Activated CD4-positive, CD25-positive, alpha-beta regulatory T cell (primary cell): ENCODE measurements around the gene MRTFA.
"Not testable (repeated sequence)": the region's sequence is repeated elsewhere in the genome, so short reads cannot be mapped to it uniquely, and the experiment has no call there.

ENCODE experiments used
- DNase-seq, 4 experiments: peaks; one replicate each; lab custom pipeline; 2025; lab: John Stamatoyannopoulos, UW

MRTFA gene

DNA sequence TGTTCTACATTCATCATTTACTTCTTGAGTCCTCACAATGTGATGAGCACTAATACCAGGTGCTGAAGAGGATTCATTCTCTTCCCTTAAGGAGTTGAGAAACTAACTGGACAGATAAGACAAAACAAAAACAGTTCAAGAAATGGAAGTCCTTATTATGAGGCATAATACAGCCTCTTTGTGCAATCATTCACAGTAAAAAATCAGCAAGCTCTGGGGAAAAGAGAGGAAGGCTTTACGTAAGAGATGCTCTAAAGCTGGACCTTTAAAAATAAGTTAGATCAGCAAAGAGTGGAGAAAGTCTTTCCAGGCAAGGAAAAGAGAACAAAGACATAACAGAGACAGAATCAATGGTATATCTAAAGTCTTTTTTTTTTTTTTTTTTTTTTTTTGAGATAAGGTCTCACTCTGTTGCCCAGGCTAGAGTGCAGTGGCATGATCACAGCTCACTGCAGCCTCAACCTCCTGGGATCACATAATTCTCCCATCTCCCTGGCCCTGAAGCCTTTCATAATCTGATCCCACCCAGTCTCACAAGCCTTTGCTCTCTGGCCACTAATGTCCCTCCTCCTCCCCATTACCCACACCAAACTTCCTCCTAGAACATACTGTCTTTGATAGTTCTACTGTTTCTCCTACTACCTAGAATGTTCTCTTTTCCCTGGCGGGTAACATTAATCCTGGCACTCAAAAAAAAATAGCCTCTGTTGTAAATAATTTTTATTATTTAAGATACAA lies 40.9 kb downstream of the MRTFA start:
- no peak for DNase-seq

DNA sequence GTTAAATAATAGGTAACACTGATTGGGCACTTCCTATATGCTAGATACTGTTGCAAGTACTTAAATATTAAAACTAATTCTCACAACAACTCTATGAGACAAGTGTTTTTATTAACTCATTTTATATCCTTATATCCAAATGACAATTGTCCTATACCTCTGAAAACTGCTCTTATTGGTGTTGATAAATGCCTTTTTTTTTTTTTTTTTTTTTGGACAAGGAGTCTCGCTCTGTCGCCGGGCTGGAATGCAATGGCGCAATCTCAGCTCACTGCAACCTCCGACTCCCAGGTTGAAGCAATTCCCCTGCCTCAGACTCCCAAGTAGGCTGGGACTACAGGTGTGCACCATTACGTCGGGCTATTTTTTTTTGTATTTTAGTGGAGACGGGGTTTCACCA lies 41.6 kb downstream of the MRTFA start:
- DNase-seq = no peak

DNA sequence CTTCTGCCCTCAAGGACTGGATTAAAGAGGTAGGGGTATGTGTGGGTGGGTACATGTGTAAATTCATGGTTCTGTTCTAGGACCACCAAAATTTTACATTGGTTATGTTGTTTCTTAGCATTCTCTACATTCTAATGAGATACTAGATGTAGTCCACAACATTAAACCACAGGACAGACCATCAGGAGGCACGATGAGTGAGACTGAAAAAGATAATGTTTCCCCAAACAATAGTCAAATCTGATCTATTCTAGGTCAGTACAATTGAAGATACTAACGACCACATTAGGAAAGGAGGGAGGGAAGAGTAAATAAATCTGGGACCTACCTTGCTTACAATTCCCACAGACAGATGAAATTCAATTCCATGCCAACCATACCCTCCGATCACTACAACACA lies 42.2 kb downstream of the MRTFA start:
- no peak for DNase-seq

DNA sequence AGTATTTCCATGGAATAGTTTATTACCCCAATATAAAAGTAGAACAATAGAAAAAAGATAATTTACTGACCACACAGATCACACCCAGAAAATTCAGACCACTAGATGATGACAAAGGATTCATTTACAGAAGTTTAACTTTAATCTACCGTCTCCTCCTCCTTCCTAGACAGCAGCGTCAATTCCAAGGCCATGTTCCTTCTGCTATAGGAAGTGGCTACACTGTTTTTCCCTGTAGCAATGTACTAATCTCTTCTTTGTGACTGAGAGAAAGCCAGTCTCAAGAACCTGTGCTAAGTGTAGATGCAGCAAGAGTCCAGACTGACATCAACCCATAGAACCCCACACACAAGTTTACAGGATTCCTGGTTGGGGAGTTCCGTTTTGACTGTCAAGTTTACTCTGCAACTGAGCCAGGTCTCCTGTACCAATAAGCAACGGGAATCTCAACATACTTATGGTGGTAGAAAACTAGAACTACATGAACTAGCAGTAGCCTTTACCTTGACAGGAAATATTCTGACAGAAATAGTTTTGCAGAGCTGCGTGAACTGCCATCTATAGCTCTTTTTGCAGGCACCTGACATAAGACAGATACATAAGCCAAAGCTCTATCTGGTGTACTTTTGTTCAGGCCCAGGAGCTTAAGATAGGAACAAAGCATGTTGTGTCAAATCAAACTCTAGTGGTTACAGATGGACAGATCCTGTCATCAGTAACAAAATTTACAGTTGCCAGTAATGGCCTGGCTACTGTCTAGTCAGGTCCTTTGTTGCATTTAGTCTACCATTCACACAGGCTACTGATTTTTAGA lies 42.9 kb downstream of the MRTFA start:
- DNase-seq = no peak

DNA sequence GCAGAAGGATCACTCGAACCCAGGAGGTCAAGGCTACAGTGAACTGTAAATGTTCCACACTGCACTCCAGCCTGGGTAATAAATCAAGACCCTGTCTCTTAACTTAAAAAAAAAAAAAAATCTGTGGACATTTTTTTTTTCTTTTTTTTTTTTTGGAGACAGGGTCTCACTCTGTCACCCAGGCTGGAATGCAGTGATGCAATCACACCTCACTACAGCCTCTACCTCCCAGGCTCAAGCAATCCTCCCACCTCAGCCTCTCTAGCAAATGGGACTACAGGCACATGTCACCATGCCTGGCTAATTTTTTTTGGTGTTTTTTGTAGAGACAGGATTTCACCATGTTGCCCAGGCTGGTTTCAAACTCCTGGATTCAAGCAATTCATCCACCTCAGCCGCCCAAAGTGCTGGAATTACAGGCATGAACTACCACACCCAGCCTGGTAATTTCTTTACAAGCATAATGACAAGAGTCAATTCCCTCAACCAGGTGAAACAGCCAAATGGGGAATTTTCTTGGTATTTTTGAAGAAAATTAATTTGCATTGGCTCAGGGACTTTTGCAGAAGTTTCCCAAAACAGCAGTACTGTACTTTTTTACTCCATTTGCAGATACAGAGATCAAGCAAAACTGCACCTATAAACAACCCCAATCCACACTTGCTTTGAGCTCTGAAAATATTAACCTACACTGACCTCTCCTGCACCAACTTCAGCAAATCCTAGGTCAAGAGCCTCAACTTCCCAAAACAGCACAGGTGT lies 44.0 kb downstream of the MRTFA start:
- no peak for DNase-seq

DNA sequence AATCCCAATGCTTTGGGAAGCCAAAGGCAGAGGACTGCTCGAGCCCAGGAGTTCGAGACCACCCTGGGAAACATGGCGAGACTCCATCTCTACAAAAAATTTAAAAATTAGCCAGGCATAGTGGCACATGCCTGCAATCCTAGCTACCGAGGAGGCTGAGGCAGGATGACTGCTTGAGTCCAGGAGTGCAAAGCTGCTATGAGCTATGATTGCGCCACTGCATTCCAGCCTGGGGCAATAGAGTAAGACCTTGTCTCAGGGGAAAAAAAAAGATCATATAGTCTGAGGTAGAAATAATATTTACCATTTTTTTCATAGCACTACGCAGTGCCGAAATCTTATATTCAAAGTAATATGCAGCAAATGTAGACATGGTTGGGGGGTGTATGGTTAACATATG lies 47.8 kb downstream of the MRTFA start:
- DNase-seq = no peak

DNA sequence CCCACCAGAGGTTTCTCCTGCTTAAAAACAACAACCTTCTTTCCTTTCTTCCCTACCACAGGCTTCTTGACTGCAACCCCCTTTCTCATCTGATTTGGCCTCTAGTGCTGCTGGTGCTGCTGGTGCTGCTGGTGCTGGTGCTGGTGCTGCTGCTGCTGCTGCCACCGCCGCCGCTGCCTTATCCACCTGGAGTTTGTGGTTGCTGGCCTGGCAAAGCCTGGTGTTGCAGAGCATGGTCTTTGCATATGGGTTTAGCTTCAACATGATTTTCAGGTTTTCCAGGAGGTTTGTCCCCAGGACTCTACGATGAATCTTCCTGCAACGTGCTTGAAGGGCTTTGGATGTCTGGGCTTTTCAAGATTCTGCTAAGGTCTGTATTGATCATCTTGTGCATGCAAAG lies 49.7 kb downstream of the MRTFA start:
- DNase-seq = no peak

DNA sequence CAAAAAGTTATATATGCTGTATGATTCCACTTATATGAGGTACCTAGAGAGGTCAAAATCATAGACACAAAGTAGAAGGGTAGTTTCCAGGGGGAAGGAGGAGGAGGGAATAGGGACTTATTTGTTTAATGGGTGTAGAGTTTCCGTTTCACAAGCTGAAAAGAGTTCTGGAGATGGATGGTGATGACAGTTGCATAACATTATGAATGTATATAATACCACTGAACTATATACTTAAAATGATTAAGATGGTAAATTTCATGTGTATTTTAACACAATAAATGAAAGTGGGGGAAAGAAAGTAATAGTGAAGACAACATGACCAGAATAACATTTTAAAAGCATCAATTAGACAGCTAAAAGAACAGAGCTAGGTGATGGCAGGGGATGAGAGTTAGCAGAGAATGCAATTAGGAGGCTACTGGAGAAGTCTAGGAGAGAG lies 51.2 kb downstream of the MRTFA start:
- DNase-seq = no peak

DNA sequence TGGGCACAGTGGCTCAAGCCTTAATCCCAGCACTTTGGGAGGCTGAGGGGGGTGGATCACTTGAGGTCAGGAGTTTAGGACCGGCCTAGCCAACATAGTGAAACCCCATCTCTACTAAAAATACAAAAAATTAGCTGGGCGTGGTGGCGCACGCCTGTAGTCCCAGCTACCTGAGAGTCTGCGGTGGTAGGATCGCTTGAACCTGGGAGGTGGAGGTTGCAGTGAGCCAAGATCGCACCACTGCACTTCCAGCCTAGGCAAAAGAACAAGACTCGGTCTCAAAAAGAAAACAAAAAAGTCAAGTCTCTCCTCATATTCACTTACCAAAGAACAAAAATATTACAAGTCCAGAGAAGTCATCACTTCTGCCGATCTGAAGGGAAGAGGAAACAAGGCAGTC lies 51.8 kb downstream of the MRTFA start:
- not testable (repeated sequence) for DNase-seq

DNA sequence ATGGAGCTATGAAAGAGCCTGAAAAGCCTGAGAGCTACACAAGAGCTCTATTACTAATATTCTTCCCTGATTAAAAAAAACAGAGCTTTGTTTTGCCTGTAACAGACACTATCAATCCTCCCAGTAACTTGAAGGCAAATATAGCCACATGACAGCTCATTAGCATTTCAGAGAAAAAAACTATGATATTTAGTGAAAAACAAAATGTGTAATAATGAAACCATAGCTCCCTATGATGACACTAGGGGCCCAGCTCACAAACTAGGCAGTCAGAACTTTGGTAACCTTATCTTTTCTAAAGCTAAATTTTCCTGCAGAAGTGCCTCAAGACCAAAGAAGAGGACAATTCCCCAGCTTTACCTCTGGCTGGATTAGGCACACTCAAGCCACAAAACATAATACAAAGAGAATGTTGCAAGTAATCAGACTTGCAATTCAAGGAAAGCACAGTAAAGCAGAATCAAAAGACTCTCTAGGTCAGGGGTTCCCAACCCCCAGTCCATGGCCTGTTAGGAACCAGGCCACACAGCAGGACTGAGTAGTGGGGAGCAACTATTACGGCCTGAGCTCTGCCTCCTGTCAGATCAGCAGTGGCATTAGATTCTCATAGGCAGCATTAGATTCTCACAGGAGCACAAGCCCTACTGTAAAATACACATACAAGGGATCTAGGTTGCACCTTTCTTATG lies 53.3 kb downstream of the MRTFA start:
- no peak for DNase-seq

DNA sequence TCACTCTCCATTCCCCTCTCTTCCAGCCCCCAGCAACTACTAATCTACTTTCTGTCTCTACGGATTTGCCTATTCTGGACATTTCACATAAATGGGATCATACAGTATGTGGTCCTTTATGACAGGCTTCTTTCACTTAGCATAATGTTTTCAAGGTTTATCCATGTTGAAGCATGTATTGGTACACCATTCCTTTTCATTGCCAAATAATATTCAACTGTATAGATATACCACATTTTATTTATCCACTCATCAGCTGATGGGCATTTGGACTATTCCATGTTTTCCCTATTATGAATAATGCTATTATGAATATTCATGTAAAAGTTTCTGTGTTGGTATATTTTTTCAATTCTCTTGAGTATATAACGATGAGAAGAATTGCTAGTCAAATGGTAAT lies 54.5 kb downstream of the MRTFA start:
- DNase-seq = no peak

DNA sequence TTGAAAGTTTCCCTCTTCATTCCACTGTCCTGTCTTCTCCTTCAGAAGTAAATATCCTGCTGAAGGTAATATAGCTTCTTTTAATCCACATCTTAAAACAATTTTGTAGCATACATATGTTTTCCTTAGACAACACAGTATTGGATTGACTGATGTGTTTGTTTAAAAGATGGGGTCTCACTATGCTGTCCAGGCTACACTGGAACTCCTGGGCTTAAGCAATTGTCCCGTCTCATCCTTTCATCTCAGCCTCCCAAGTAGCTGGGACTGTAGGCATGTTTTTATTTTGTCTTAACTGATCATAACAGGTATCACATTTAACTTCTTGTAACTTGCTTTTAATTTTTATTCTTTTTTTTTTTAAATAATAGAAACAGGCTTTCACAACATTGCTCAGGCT lies 55.9 kb downstream of the MRTFA start:
- no peak for DNase-seq

DNA sequence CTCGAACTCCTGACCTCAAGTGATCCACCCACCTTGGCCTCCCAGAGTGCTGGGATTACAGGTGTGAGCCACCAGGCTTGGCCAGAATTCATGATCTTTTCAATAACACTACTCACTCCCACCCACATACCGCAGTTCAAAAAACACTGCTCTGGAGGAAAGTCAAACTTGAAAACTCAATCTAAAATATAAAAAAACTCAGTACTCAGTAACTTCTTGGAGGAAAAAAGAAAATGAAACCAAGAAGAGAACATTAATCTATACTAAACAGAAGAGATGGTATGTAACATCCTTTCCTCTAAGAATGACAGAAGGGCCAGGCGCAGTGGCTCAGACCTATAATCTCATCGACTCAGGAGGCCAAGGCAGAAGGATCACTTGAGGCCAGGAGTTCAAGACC lies 58.3 kb downstream of the MRTFA start:
- no peak for DNase-seq

DNA sequence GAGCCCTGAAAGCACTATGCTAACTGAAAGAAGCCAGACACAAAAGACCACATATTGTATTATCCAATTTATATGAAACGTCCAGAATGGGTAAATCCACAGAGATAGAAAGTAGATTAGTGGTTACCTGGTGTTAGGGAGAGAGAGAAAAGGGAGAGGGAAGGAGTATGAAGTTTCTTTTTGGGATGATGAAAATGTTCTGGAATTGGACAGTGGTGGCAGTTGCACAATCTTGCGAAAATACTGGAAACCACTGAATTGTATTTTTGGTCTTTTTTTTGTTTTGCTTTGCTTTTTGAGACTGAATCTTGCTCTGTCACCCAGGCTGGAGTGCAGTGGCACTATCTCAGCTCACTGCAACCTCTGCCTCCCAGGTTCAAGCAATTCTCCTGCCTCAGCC lies 63.5 kb downstream of the MRTFA start:
- DNase-seq = no peak

DNA sequence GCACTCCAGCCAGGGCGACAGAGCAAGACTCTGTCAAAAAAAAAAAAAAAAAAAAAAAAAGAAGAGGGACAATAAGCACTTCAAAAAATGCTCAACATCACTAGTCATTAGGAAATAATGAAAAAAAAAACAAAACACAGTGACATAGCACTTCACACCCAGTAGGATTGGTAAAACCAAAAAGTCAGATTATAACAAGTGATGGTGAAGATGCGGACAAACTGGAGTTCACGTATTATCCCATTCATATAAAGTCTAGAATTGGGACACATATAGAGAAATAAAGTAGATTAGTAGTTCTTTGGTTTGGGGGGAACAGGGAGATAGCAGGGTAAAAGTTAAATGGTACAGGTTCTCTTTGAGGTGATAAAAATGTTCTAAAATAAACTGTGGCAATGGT lies 64.6 kb downstream of the MRTFA start:
- DNase-seq = no peak

DNA sequence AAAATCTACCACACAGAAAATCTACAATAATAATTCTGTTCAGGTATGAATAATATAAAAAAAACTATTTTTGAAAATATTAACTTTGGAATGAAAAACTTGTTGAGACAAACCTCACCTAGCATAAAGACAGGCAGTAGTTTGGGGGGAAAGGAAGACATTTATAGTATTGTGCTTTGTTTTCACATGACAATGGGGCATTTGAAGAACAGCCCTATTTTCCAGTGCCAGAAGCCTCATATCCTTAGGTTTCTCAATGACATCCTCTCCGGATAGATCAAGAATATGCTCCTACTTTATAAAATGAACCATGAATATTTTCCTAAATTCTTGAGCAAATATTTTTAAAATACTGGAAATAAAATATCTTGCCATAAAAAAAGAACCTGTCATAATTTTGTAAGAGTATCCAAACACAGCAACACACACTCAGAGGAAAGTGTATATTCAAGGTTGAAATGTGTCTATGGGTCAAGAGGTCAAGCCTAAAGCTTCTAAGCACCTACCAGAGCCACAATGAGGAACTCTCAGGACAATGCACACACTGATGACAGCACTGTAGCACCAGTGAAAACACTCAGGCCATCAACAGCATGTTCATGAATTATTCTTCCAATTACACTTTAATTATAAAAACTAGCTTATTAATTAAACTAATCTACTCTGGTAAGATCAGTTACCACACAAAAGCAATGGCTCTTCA lies 68.7 kb downstream of the MRTFA start:
- no peak for DNase-seq

DNA sequence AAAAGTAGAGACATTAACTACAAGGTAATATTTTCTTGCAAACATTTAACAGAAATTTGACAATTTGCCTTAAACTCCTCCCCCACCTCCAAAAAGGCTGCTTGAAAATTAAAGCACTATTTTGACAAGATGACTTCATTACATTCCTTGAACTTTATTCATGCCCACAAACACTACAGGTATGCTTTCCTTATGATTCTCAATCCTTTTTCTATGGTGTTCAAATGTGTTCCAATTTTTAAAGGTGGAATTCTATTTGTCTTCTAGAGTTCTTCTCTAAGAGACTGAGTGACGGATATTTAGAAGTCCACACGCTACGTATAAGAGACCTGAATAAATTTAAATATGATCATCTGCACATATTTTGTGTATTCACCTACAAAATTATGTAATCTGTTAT lies 69.4 kb downstream of the MRTFA start:
- DNase-seq = no peak

DNA sequence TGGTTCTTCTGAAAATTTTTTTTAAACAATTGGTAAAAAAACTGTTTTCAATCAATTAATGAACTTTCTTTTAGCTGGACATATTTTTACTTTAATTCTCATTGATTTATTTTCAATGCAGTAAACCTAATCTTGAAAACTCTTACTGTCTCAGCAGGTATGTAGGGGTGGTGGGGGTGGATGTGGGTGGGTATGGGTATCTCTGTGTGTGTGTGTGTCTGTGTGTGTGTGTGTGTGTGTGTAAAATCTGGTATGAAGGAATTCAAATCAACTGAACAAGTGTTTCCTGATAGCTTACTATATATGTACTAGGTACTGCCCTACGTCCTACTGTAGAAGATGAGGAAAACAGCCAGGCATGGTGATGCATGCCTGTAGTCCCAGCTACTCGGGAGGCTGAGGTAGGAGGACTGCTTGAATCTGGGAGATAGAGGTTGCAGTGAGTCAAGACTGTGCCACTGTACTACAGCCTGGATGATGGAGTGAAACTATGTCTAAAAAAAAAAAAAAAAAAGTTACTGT lies 75.5 kb downstream of the MRTFA start:
- no peak for DNase-seq

DNA sequence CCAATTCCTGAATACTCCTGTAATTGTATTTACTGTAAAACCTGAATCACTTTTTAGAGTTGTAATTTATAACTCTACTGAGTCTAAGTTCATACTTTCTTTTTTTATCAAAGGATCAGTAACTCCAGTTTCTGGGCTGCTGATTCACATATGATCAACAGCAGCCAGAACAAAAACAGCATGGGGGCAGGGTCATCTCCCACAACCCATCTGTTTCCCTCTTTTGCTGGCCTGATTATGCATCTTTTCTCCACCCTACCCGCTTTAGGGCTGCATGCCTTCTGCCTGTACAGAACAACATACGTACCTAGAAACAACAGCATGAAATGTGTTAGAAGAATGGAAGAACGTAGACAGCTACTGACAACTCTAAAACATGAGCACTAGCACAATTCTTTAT lies 76.0 kb downstream of the MRTFA start:
- DNase-seq = no peak

DNA sequence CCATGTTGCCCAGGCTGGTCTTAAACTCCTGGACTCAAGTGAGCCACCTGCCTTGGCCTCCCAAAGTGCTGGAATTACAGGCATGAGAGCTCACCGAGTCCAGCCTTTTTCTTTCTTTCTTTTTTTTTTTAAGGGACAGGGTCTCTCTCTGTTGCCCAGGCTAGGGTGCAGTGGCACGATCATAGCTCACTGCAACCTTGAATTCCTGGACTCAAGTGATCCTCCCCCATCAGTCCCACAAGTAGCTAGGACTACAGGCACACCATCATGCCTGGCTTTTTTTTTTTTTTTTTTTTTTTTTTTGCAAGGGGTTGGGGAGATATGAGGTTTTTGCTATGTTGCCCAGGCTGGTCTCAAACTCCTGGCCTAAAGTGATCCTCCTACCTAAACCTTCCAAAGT lies 78.5 kb downstream of the MRTFA start:
- no peak for DNase-seq

DNA sequence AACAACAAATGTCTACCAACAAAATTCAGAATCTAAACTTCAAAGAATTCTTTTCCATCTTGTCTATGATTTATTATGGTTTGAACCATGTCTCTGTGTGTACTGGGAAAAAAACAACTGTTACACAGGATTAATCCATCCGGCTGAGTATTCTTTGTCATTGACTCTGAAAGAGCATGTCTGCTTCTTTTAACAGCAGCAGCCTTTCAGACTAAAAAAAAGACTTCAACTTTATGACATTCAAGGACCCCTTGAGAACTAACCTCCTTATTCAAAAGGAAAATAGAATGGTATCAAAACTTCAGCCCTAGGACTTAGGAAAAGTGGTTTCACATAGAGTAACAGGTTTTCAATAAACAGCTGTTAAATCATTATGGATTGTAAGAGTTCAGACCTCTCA lies 79.9 kb downstream of the MRTFA start:
- DNase-seq = no peak
